Pancreas (tissue), 10 donors: ENCODE measurements around the gene SKA3. TPM values are rescaled to one million over a fixed set of nuclear protein-coding genes. Genes with fewer than 3 reads are reported as not detected.
"Not testable (repeated sequence)": the region's sequence is repeated elsewhere in the genome, so short reads cannot be mapped to it uniquely, and the experiment has no call there.

Source experiments
- ATAC-seq, 4 donors: fragments of 200-7000 bp; cut with Tn5 transposase; one replicate each; pipeline versions ENCODE4 v1.8.0 to v1.9.1; 2020; ENCODE audit warnings: mild to moderate bottlenecking in 4 of 4, moderate library complexity in 4 of 4
- DNase-seq, 6 donors: peaks; one replicate each; pipeline ENCODE4 v3.0.0-alpha.2; 2020
- FAIRE-seq: peaks from 2 replicates; lab custom pipeline; 2012; peaks lifted over from hg19 to GRCh38; lab: Jason Lieb, UNC
- H3K27ac ChIP-seq, 4 donors: fragments of 200-600 bp; sonication (generic); 1 replicate in 3 of 4; 2 replicates in 1 of 4; pipeline versions ENCODE4 v1.5.0 to v1.8.0; 2020
- H3K27me3 ChIP-seq, 4 donors: fragments of 200-600 bp; one replicate each; pipeline ENCODE4 v1.8.0; 2021
- H3K36me3 ChIP-seq, 3 donors: fragments of 200-600 bp; sonication (generic) in 1 of 3; one replicate each; pipeline versions ENCODE4 v1.5.0 to v1.8.0; 2020 to 2021
- H3K4me1 ChIP-seq, 3 donors: fragments of 200-600 bp; one replicate each; pipeline ENCODE4 v1.8.0; 2021
- H3K4me3 ChIP-seq, 4 donors: fragments of 200-600 bp; sonication (generic) in 2 of 4; one replicate each; pipeline versions ENCODE4 v1.5.0 to v1.8.0; 2020 to 2021
- H3K9me3 ChIP-seq, 4 donors: fragments of 200-600 bp; one replicate each; pipeline ENCODE4 v1.8.0; 2021
- WGBS, 2 donors: extraction: QIAGEN DNeasy Blood & Tissue Kit; methylation state at CpG; one replicate each; pipeline ENCODE4 v1.1.7; 2013; 5-methylcytosine and 5-hydroxymethylcytosine counted together
- intact Hi-C, 3 donors: fragments of 100-400 bp; cut with DNase I; formaldehyde crosslinking; loops; one replicate each; pipeline versions ENCODE4 v1.11.1 to v1.14.2; 2022
- polyA plus RNA-seq, 2 donors: library from polyadenylated mRNA; stranded (reverse); fragments of 200-250 nt; gene quantifications; one replicate each; pipeline ENCODE4 v1.2.3, GENCODE V29; 2013
- total RNA-seq, 6 donors: library from RNA; stranded (reverse); fragmentation: NEBNext Ultra II Directional in 4 of 6; extraction: Animal tissue kit (Norgen Biotek cat#: 25700) in 4 of 6; gene quantifications; one replicate each; pipeline versions ENCODE4 v1.2.1 to v1.2.4, GENCODE V29; 2021 to 2023
- TF ChIP-seq, protein P1 (sequence below), 4 donors: fragments of 200-600 bp; sonication (generic) in 3 of 4; IDR thresholded peaks; one replicate each; pipeline versions ENCODE4 v1.5.0 to v1.8.0; 2021; ENCODE audit warnings: antibody characterized with exemption in 4 of 4
- donor health status: healthy with polysubstance abuse.
- donor health status: DM: no; HTN: no; CAD: no; lungs with moderate emphysema.
- donor health status: DM: no; HTN: no; CAD: no.
- donor health status: control.
- donor health status: control.
- donor health status: Bipolar disorder and iron deficiency.
- donor health status: DM: yes; HTN: yes; CAD: no.
- donor health status: DM: no; HTN: no; CAD: no.
- donor health status: DM: no; HTN: no; CAD: no.
- donor health status: DM: yes; HTN: yes; CAD: no.

The SKA3 gene
- total RNA-seq (1 to 10 TPM in 2 of 6 donors, under 1 TPM in 3, not detected in 1; 0.34 to 1.2 (median 0.49) TPM), polyA plus RNA-seq (under 1 TPM; 0.11 to 0.16 TPM)

DNA sequence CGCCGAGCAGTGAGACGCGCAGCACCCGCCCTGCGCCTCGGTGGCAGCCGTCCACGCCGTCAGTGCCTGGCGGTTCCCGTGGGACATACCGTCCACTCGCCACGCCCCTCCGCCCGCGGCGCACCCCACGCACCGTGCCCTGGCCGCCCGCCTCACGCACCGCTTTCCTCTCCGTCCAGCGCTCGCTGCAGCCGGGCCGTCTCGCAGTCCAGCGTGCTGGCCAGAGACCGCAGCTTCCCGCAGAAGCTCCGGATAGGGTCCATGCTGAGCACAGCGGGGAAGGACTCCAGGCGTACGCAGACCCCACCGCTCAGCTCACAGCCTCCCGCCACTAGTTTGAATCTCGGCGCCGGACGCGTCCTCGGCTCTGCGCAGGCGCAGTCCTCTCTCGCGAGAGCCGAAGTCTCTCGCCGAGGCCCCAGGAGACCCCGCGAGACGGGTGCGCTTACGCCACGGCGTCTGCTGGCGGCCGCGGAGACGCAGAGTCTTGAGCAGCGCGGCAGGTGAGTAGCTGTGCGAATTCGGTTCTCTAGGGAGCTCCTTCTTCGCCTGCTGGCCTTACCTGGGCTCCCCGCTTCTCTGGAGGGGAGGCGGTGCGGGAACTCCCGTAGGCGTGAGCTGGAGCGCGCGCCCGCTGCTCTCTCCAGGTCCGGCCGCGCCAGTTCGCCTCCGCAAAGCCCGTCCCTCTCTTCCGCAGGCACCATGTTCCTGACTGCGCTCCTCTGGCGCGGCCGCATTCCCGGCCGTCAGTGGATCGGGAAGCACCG lies at the start of gene SKA3, which contains the start of gene MRPL57:
Gene SKA3 (minus strand): TSS at position 338 of the 767 bp plus-strand sequence. CDS start 75 bp downstream, at position 263.
Gene MRPL57 (plus strand): TSS at position 444 of the 767 bp plus-strand sequence. CDS start 259 bp downstream, at position 703.
- peak within 1 kb of the TSS; percentile 91 to 95 (median 92) for H3K4me3 ChIP-seq
- no peaks in the 10 kb centered on the region for H3K36me3 ChIP-seq
- H3K27ac ChIP-seq = peak within 1 kb of the TSS; percentile 87 to 97 (median 94)
- ATAC-seq = peak; percentile 97 to 99 (median 98)
- no peaks in the 10 kb centered on the region for H3K9me3 ChIP-seq
- H3K27me3 ChIP-seq = no peaks in the 10 kb centered on the region
- no peak for FAIRE-seq
- peaks cover 8 to 12% (median 12%) of the 10 kb centered on the region in 3 donors for H3K4me1 ChIP-seq
- 0 to 1% methylated on average over 88 to 93 of the region's 93 CpGs for WGBS, 2 donors
- intact Hi-C loops = no loop called here
- peak; percentile 87 to 98 (median 93) for DNase-seq
- TF ChIP-seq, protein P1, sequence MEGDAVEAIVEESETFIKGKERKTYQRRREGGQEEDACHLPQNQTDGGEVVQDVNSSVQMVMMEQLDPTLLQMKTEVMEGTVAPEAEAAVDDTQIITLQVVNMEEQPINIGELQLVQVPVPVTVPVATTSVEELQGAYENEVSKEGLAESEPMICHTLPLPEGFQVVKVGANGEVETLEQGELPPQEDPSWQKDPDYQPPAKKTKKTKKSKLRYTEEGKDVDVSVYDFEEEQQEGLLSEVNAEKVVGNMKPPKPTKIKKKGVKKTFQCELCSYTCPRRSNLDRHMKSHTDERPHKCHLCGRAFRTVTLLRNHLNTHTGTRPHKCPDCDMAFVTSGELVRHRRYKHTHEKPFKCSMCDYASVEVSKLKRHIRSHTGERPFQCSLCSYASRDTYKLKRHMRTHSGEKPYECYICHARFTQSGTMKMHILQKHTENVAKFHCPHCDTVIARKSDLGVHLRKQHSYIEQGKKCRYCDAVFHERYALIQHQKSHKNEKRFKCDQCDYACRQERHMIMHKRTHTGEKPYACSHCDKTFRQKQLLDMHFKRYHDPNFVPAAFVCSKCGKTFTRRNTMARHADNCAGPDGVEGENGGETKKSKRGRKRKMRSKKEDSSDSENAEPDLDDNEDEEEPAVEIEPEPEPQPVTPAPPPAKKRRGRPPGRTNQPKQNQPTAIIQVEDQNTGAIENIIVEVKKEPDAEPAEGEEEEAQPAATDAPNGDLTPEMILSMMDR (IDR thresholded peaks at IDR 0.05) = no peak

DNA sequence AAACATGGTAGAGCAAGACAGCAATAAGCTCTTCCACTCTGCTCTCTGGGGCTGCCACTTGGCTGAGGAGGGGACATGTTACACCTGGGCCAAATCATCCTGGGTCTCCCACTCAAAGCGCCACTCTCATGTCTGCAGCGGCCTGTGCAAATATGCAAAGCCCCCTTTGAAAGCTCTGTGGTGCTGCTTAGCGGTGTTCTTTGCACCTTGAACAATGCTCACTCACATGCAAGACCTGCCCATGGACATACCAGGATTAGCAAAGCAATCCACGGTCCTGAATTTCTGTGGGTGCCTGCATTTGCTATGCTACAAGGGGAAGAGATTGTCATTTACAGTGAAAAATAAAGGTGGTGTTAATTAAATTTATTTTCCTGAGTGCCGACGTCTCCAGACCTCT lies 48.7 kb upstream of the SKA3 start:
- 61 to 67% methylated on average over 6 of the region's 6 CpGs for WGBS, 2 donors
- no peak for FAIRE-seq
- H3K36me3 ChIP-seq = no peaks in the 10 kb centered on the region

GRCh38 chr13:21221268-21221667 lies 44.9 kb upstream of the SKA3 start:
- DNase-seq (no peak), FAIRE-seq (no peak), ATAC-seq (no peak)
- Histone ChIP-seq H3K27ac (no peak overlapping the region), H3K4me3 (no peak overlapping the region), H3K36me3 (no peaks in the 10 kb centered on the region), H3K4me1 (no peaks in the 10 kb centered on the region), H3K27me3 (no peaks in the 10 kb centered on the region), H3K9me3 (no peaks in the 10 kb centered on the region)
- intact Hi-C loops = no loop called here
- TF ChIP-seq, protein P1 (IDR thresholded peaks at IDR 0.05) = no peak

More for the DNA sequence above, 48.7 kb upstream of the SKA3 start:
- ATAC-seq (no peak), DNase-seq (no peak)
- H3K27me3 ChIP-seq = no peaks in the 10 kb centered on the region
- H3K27ac ChIP-seq = no peak overlapping the region
- intact Hi-C loops = no loop called here
- no peaks in the 10 kb centered on the region for H3K9me3 ChIP-seq
- TF ChIP-seq, protein P1 (IDR thresholded peaks at IDR 0.05) = no peak
- no peak overlapping the region for H3K4me3 ChIP-seq
- H3K4me1 ChIP-seq = no peaks in the 10 kb centered on the region

- H3K9me3 ChIP-seq, H3K27ac ChIP-seq, DNase-seq, H3K4me1 ChIP-seq, FAIRE-seq, intact Hi-C loops, ATAC-seq, H3K36me3 ChIP-seq, H3K4me3 ChIP-seq, H3K27me3 ChIP-seq: not testable (repeated sequence)
- 63 to 69% methylated on average over 3 of the region's 3 CpGs for WGBS, 2 donors
These were observed 43.4 kb upstream of the SKA3 start for GRCh38 chr13:21219716-21220115.

DNA sequence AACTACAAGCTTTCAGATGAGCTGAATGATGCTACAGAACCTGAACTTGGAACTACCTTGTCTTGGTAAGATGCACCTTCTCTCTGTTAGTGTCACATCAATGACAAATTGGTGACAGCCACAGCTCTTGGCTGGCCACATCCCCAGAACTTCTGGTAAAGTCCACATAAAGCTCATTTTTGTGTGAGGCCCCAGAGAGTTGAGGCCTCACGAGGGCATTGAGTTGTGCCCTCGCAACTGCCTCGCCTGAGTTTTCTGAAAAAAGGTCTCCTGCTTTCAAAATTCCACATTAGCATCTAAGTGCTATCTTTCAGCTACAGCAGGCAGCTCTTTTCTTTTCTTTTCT lies 42.7 kb upstream of the SKA3 start:
- intact Hi-C loops = no loop called here
- Histone ChIP-seq H3K4me1 (no peaks in the 10 kb centered on the region), H3K4me3 (no peak overlapping the region), H3K27me3 (no peaks in the 10 kb centered on the region), H3K27ac (no peak overlapping the region), H3K9me3 (no peaks in the 10 kb centered on the region), H3K36me3 (no peaks in the 10 kb centered on the region)
- TF ChIP-seq, protein P1 (IDR thresholded peaks at IDR 0.05) = no peak
- no peak for ATAC-seq
- 63 to 69% methylated on average over 3 of the region's 3 CpGs for WGBS, 2 donors
- no peak for FAIRE-seq
- DNase-seq = no peak
